Activated B cell treated with CpG ODN at 0.5 μM for 24 hours (primary cell): ENCODE data around the gene RNASEH2C. TPM values are rescaled to one million over a fixed set of nuclear protein-coding genes. Genes with fewer than 3 reads are reported as not detected.

ENCODE experiments used
- ATAC-seq: fragments of 200-7000 bp; cut with Tn5 transposase; one replicate; pipeline ENCODE4 v1.10.0; 2021; ENCODE audit warnings: low read depth, mild to moderate bottlenecking, moderate library complexity
- CTCF ChIA-PET: fragments of 350-600 bp; sonication (Branson Sonifier 250); formaldehyde crosslinking; loops from one replicate; lab custom pipeline; 2021; ENCODE audit warnings: antibody characterized with exemption; lab: Charles Lee
- POLR2A ChIA-PET: fragments of 350-600 bp; sonication (Branson Sonifier 250); formaldehyde crosslinking; loops from one replicate; lab custom pipeline; 2021; ENCODE audit warnings: antibody characterized with exemption; lab: Charles Lee
- DNase-seq: peaks from one replicate; pipeline ENCODE4 v3.0.0; 2022
- H3K27ac Mint-ChIP-seq: one replicate; pipeline ENCODE4 v1.8.0; 2020; ENCODE audit warnings: mixed read lengths
- H3K27me3 Mint-ChIP-seq: one replicate; pipeline ENCODE4 v1.8.0; 2021; ENCODE audit warnings: mixed read lengths
- H3K36me3 Mint-ChIP-seq: one replicate; pipeline ENCODE4 v1.8.0; 2021; ENCODE audit warnings: low read depth, mixed read lengths
- H3K4me1 Mint-ChIP-seq: one replicate; pipeline ENCODE4 v1.8.0; 2021; ENCODE audit warnings: mixed read lengths
- H3K4me3 Mint-ChIP-seq: one replicate; pipeline ENCODE4 v1.8.0; 2020; ENCODE audit warnings: mild to moderate bottlenecking, mixed read lengths
- H3K9me3 Mint-ChIP-seq: one replicate; pipeline ENCODE4 v1.8.0; 2020; ENCODE audit warnings: mixed read lengths
- intact Hi-C: fragments of 100-400 bp; cut with micrococcal nuclease; formaldehyde crosslinking; loops from one replicate; pipeline ENCODE4 v1.15.1; 2024
- total RNA-seq: library from RNA; stranded (reverse); gene quantifications from 2 replicates; pipeline ENCODE4 v1.2.3, GENCODE V29; 2022
- TF ChIP-seq, protein P1 (sequence below): fragments of 200-600 bp; IDR thresholded peaks from one replicate; pipeline ENCODE4 v1.8.0; 2022; ENCODE audit warnings: antibody characterized with exemption, mild to moderate bottlenecking

The RNASEH2C gene
- total RNA-seq, 1 donor from 2014 or later, result 85.3 TPM

GRCh38 chr11:65726660-65727059, 6.1 kb upstream of the RNASEH2C start:
- H3K4me3 Mint-ChIP-seq, result no peak overlapping the region
- POLR2A ChIA-PET, result no interaction called here
- intact Hi-C loops, result no loop called here
- no peaks in the 10 kb centered on the region for H3K9me3 Mint-ChIP-seq
- CTCF ChIA-PET, result interaction anchor here (1.7 kb wide), 2 partner anchors 15 to 101 kb away, joined by 4 to 6 read pairs; partner anchors contain the start of gene KAT5
- H3K27me3 Mint-ChIP-seq, result peaks cover 3% of the 10 kb centered on the region
- ATAC-seq (no peak), DNase-seq (no peak)
- H3K27ac Mint-ChIP-seq, result no peak overlapping the region
- TF ChIP-seq, protein P1, sequence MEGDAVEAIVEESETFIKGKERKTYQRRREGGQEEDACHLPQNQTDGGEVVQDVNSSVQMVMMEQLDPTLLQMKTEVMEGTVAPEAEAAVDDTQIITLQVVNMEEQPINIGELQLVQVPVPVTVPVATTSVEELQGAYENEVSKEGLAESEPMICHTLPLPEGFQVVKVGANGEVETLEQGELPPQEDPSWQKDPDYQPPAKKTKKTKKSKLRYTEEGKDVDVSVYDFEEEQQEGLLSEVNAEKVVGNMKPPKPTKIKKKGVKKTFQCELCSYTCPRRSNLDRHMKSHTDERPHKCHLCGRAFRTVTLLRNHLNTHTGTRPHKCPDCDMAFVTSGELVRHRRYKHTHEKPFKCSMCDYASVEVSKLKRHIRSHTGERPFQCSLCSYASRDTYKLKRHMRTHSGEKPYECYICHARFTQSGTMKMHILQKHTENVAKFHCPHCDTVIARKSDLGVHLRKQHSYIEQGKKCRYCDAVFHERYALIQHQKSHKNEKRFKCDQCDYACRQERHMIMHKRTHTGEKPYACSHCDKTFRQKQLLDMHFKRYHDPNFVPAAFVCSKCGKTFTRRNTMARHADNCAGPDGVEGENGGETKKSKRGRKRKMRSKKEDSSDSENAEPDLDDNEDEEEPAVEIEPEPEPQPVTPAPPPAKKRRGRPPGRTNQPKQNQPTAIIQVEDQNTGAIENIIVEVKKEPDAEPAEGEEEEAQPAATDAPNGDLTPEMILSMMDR, result no peak
- H3K4me1 Mint-ChIP-seq, result no peaks in the 10 kb centered on the region
- no peaks in the 10 kb centered on the region for H3K36me3 Mint-ChIP-seq

- H3K4me3 Mint-ChIP-seq, result no peak overlapping the region
- DNase-seq (no peak), ATAC-seq (no peak)
- no peak overlapping the region for H3K27ac Mint-ChIP-seq
- H3K27me3 Mint-ChIP-seq, result no peaks in the 10 kb centered on the region
- POLR2A ChIA-PET, result interaction anchor here (1.4 kb wide), 1 partner anchor 11 kb away, joined by 3 read pairs; no protein-coding TSS in a partner anchor
- no peaks in the 10 kb centered on the region for H3K9me3 Mint-ChIP-seq
- intact Hi-C loops, result no loop called here
- peaks cover 29% of the 10 kb centered on the region for H3K4me1 Mint-ChIP-seq
- peaks cover 27% of the 10 kb centered on the region for H3K36me3 Mint-ChIP-seq
- TF ChIP-seq, protein P1, result no peak
- CTCF ChIA-PET, result no interaction called here
Measured at GRCh38 chr11:65722261-65722660, 1.7 kb upstream of the RNASEH2C start.

- no peaks in the 10 kb centered on the region for H3K9me3 Mint-ChIP-seq
- H3K4me1 Mint-ChIP-seq, result peaks cover 29% of the 10 kb centered on the region
- DNase-seq (no peak), ATAC-seq (peak; percentile 6)
- H3K27me3 Mint-ChIP-seq, result no peaks in the 10 kb centered on the region
- peak overlapping the region; percentile 78 for H3K27ac Mint-ChIP-seq
- H3K4me3 Mint-ChIP-seq, result peak overlapping the region; percentile 94
- intact Hi-C loops, result loop anchor here (1.0 to 2.0 kb wide), 2 partner anchors 8 to 61 kb away; partner anchors contain the start of genes AP5B1 and KAT5
- peaks cover 51% of the 10 kb centered on the region for H3K36me3 Mint-ChIP-seq
- POLR2A ChIA-PET, result interaction anchor here (0.5 to 1.8 kb wide), 15 partner anchors 8 to 959 kb away, joined by 3 to 44 read pairs (median 4); partner anchors contain the start of genes C11orf68, DRAP1, KAT5 and RELA
- CTCF ChIA-PET, result interaction anchor here (0.7 to 2.0 kb wide), 4 partner anchors 8 to 171 kb away, joined by 3 to 11 read pairs (median 4); partner anchors contain the start of gene KAT5
- TF ChIP-seq, protein P1, result no peak
Measured at GRCh38 chr11:65719871-65720210, 757 bp downstream of the RNASEH2C start.

DNA sequence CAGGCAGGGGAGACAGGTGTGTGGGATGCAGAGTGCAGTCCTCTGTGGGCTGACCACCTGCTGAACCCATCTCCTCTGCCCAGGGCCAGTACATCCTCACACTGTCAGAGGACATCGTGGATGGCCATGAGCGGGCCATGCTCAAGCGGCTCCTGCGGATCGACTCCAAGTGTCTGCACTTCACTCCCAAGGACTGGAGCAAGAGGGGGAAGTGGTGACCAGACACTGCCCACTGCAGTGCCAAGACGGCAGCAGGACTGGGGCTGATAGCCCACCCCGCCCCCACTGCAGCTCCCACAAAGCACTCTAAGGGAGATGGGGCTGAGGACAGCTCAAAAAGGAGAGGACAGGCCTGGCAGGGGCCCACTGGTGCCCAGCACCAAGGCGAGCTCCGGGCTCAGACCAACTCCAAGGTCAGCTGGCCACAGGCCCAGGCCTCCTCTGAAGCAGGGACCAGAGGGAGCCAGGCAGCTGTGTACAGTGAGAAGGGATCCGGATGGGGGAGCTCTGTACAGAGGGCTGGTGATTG, 1.6 kb downstream of the RNASEH2C start:
- POLR2A ChIA-PET, result interaction anchor here (0.6 to 1.6 kb wide), 2 partner anchors 80 to 380 kb away, joined by 3 to 8 read pairs; partner anchors contain the start of gene SIPA1
- Mint-ChIP-seq H3K4me1 (peaks cover 35% of the 10 kb centered on the region), H3K27ac (peak overlapping the region; percentile 35), H3K4me3 (peak overlapping the region; percentile 94), H3K27me3 (no peaks in the 10 kb centered on the region), H3K36me3 (peaks cover 59% of the 10 kb centered on the region), H3K9me3 (no peaks in the 10 kb centered on the region)
- TF ChIP-seq, protein P1, result no peak
- ATAC-seq (no peak), DNase-seq (no peak)
- CTCF ChIA-PET, result interaction anchor here (0.7 to 2.0 kb wide), 3 partner anchors 7 to 172 kb away, joined by 3 to 11 read pairs (median 4); partner anchors contain the start of gene KAT5
- intact Hi-C loops, result no loop called here

DNA sequence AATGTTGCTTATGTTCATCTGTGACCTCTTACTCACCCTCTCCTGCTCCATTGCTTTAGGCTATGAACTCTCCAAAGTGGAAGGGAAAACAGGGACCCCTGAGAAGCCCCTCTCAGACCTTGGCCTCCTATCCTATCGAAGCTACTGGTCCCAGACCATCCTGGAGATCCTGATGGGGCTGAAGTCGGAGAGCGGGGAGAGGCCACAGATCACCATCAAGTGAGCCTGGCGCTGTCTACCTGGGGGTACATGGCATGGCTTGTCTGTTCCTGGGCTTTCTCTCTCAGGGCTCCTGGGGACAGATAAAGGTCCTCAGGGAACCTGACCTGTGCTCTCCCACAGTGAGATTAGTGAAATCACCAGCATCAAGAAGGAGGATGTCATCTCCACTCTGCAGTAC, 2.1 kb downstream of the RNASEH2C start:
- H3K27me3 Mint-ChIP-seq, result no peaks in the 10 kb centered on the region
- peak overlapping the region; percentile 94 for H3K4me3 Mint-ChIP-seq
- no peak overlapping the region for H3K27ac Mint-ChIP-seq
- H3K9me3 Mint-ChIP-seq, result no peaks in the 10 kb centered on the region
- peaks cover 64% of the 10 kb centered on the region for H3K36me3 Mint-ChIP-seq
- TF ChIP-seq, protein P1, result no peak
- ChIA-PET CTCF (no interaction called here), POLR2A (no interaction called here)
- H3K4me1 Mint-ChIP-seq, result peaks cover 38% of the 10 kb centered on the region
- DNase-seq, result no peak
- intact Hi-C loops, result no loop called here
- ATAC-seq, result no peak
